A549 (cell line): ENCODE data around the gene IFNLR1. TPM values are rescaled to one million over a fixed set of nuclear protein-coding genes. Genes with fewer than 3 reads are reported as not detected.

Experiments used
- ATAC-seq, 2 experiments: fragments of 200-7000 bp in 1 of 2; fragments of >200 bp in 1 of 2; cut with Nextera tagmentation in 1 of 2; cut with Tn5 transposase in 1 of 2; 3 replicates each; pipeline versions ENCODE4 v1.8.0 to v1.9.1; 2018 to 2020; ENCODE audit warnings: mild to moderate bottlenecking in 1 of 2, moderate library complexity in 1 of 2
- CTCF ChIA-PET: fragments of 300-600 bp; sonication (Branson Sonifier 250); formaldehyde crosslinking; extraction: SDS; loops from one replicate; lab custom pipeline; 2021; ENCODE audit warnings: antibody characterized with exemption, inconsistent platforms; lab: Yijun Ruan, JAX
- POLR2A ChIA-PET: fragments of 350-600 bp; formaldehyde crosslinking; extraction: SDS; loops from one replicate; lab custom pipeline; 2021; ENCODE audit warnings: antibody characterized with exemption, inconsistent platforms; lab: Yijun Ruan, JAX
- DNase-seq, 2 experiments: peaks; one replicate each; pipeline versions ENCODE4 v3.0.0 to v3.0.0-alpha.2; 2011 to 2016; ENCODE audit warnings: low read depth in 1 of 2, low spot score in 1 of 2
- FAIRE-seq: peaks from 2 replicates; lab custom pipeline; 2011; peaks lifted over from hg19 to GRCh38; lab: Jason Lieb, UNC
- H3K27ac ChIP-seq, 2 experiments: fragments of >200 bp; sonication (Bioruptor Twin); formaldehyde crosslinking; 3 replicates each; pipeline ENCODE4 v1.5.1; 2016 to 2017
- H3K4me1 ChIP-seq: fragments of >200 bp; sonication (Bioruptor Twin); formaldehyde crosslinking; 3 replicates; pipeline ENCODE4 v1.6.1; 2016
- H3K4me2 ChIP-seq: fragments of >200 bp; sonication (Bioruptor Twin); formaldehyde crosslinking; 3 replicates; pipeline ENCODE4 v1.6.1; 2016
- H3K4me3 ChIP-seq: fragments of >200 bp; sonication (Bioruptor Twin); formaldehyde crosslinking; 3 replicates; pipeline ENCODE4 v1.5.1; 2016
- H3K9me3 ChIP-seq: fragments of >200 bp; sonication (Bioruptor Twin); formaldehyde crosslinking; 3 replicates; pipeline ENCODE4 v1.6.1; 2016
- BHLHE40 ChIP-seq: IDR thresholded peaks from 2 replicates; pipeline ENCODE4 v1.6.1; 2012; ENCODE audit warnings: low read depth, low read length, inconsistent platforms
- CBX2 ChIP-seq: fragments of 200-600 bp; sonication (generic); IDR thresholded peaks from 2 replicates; pipeline ENCODE4 v1.6.1; 2016; ENCODE audit warnings: low read depth, mild to moderate bottlenecking, borderline replicate concordance
- CHD4 ChIP-seq: fragments of 200-600 bp; sonication (generic); IDR thresholded peaks from 2 replicates; pipeline ENCODE4 v1.6.1; 2016; ENCODE audit warnings: antibody characterized with exemption, mild to moderate bottlenecking, borderline replicate concordance
- EHF ChIP-seq: fragments of 250-450 bp; sonication (Bioruptor Pico); IDR thresholded peaks from 2 replicates; pipeline ENCODE4 v1.5.0; 2020; ENCODE audit warnings: mild to moderate bottlenecking
- EP300 ChIP-seq, 2 experiments: fragments of >200 bp; sonication (Bioruptor Twin); formaldehyde crosslinking; IDR thresholded peaks; 2 replicates in 1 of 2; 3 replicates in 1 of 2; pipeline ENCODE4 v1.6.1; 2016 to 2017
- ESRRA ChIP-seq: fragments of 150-350 bp; IDR thresholded peaks from 2 replicates; pipeline ENCODE4 v1.6.1; 2014; ENCODE audit warnings: mild to moderate bottlenecking, low read length, borderline replicate concordance
- FOXS1 ChIP-seq: fragments of 250-450 bp; sonication (Bioruptor Pico); IDR thresholded peaks from 2 replicates; pipeline ENCODE4 v1.5.0; 2020; ENCODE audit warnings: mild to moderate bottlenecking, moderate library complexity
- HEYL ChIP-seq: fragments of 250-450 bp; sonication (Bioruptor Pico); IDR thresholded peaks from 2 replicates; pipeline ENCODE4 v1.8.0; 2021; ENCODE audit warnings: mild to moderate bottlenecking, moderate library complexity
- HOXA7 ChIP-seq: fragments of 250-450 bp; sonication (Bioruptor Pico); IDR thresholded peaks from 2 replicates; pipeline ENCODE4 v1.5.0; 2020; ENCODE audit warnings: mild to moderate bottlenecking, moderate library complexity
- HOXB13 ChIP-seq: fragments of 250-450 bp; sonication (Bioruptor Pico); IDR thresholded peaks from 2 replicates; pipeline ENCODE4 v1.5.0; 2020; ENCODE audit warnings: low read depth, mild to moderate bottlenecking, moderate library complexity
- JUN ChIP-seq, 2 experiments: fragments of >200 bp; sonication (Bioruptor Twin); formaldehyde crosslinking; IDR thresholded peaks; 2 replicates in 1 of 2; 3 replicates in 1 of 2; pipeline ENCODE4 v1.6.1; 2016 to 2017
- JUNB ChIP-seq: fragments of >200 bp; sonication (Bioruptor Twin); formaldehyde crosslinking; IDR thresholded peaks from 2 replicates; pipeline ENCODE4 v1.6.1; 2016
- KDM5A ChIP-seq: fragments of 200-600 bp; sonication (generic); IDR thresholded peaks from 2 replicates; pipeline ENCODE4 v1.6.1; 2016; ENCODE audit warnings: antibody characterized with exemption, mild to moderate bottlenecking
- MAFK ChIP-seq: fragments of 450-650 bp; IDR thresholded peaks from 2 replicates; pipeline ENCODE4 v1.6.1; 2014; ENCODE audit not compliant: partially characterized antibody
- NFE2L2 ChIP-seq: fragments of 150-350 bp; conservative IDR thresholded peaks from 2 replicates; pipeline ENCODE4 v1.6.1; 2014; ENCODE audit warnings: low read length
- NR3C1 ChIP-seq: fragments of >200 bp; sonication (Bioruptor Twin); formaldehyde crosslinking; IDR thresholded peaks from 3 replicates; pipeline ENCODE4 v1.6.1; 2017
- RAD21 ChIP-seq, 2 experiments: fragments of >200 bp in 1 of 2; sonication (Bioruptor Twin) in 1 of 2; formaldehyde crosslinking in 1 of 2; IDR thresholded peaks in 1 of 2; conservative IDR thresholded peaks in 1 of 2; 2 replicates in 1 of 2; 3 replicates in 1 of 2; pipeline ENCODE4 v1.6.1; 2012 to 2018; ENCODE audit warnings: inconsistent platforms in 1 of 2
- RCOR1 ChIP-seq: fragments of 150-350 bp; IDR thresholded peaks from 2 replicates; pipeline ENCODE4 v1.6.1; 2014; ENCODE audit warnings: antibody characterized with exemption, low read length, low read depth
- RNF2 ChIP-seq: fragments of 200-600 bp; sonication (generic); IDR thresholded peaks from 2 replicates; pipeline ENCODE4 v1.6.1; 2016; ENCODE audit warnings: low read depth, mild to moderate bottlenecking, antibody characterized with exemption, moderate library complexity, borderline replicate concordance
- TP53 ChIP-seq: fragments of 250-450 bp; sonication (Bioruptor Pico); IDR thresholded peaks from 2 replicates; pipeline ENCODE4 v1.5.0; 2021; ENCODE audit warnings: mild to moderate bottlenecking, moderate library complexity
- ZFP36 ChIP-seq: fragments of 450-650 bp; IDR thresholded peaks from 2 replicates; pipeline ENCODE4 v1.6.1; 2014; ENCODE audit warnings: borderline replicate concordance; ENCODE audit not compliant: partially characterized antibody
- WGBS: methylation state at CpG from one replicate; pipeline ENCODE4 v1.1.6; 2017; ENCODE audit errors: missing lambda C conversion rate; 5-methylcytosine and 5-hydroxymethylcytosine counted together
- polyA plus RNA-seq, 4 experiments: library from polyadenylated mRNA; depleted of rRNA in 3 of 4; stranded (reverse); fragments of >200 nt; fragmentation: RNase III in 1 of 4; extraction: RNeasy Plus Mini Kit Qiagen cat#74134 plus additional on column Dnase treatment in 1 of 4; gene quantifications; 2 replicates in 3 of 4; 3 replicates in 1 of 4; pipeline ENCODE4 v1.2.3, GENCODE V29; 2011 to 2017
- TF ChIP-seq, protein P1 (sequence below): fragments of 200-600 bp; sonication (generic); IDR thresholded peaks from 2 replicates; pipeline ENCODE4 v1.6.1; 2016; ENCODE audit warnings: antibody characterized with exemption, mild to moderate bottlenecking, moderate library complexity
- TF ChIP-seq, protein P2 (sequence below): fragments of 250-450 bp; sonication (Bioruptor Pico); IDR thresholded peaks from 2 replicates; pipeline ENCODE4 v1.5.0; 2021; ENCODE audit warnings: mild to moderate bottlenecking, moderate library complexity, borderline replicate concordance
- TF ChIP-seq, protein P3 (sequence below): fragments of >200 bp; sonication (Bioruptor Twin); formaldehyde crosslinking; IDR thresholded peaks from 3 replicates; pipeline ENCODE4 v1.6.1; 2016

Gene IFNLR1
- polyA plus RNA-seq, 2 of the 4 experiments (the other 2 are of a cell fraction), result 0.84 to 1.3 TPM

- ChIA-PET POLR2A (no interaction called here), CTCF (interaction anchor here (0.6 to 0.7 kb wide), 2 partner anchors 117 to 317 kb away, joined by 3 read pairs; no protein-coding TSS in a partner anchor)
- 61% methylated on average over 6 of the region's 6 CpGs for WGBS
- Histone ChIP-seq H3K9me3 (no peaks in the 10 kb centered on the region), H3K4me2 (no peak overlapping the region), H3K4me1 (no peaks in the 10 kb centered on the region), H3K4me3 (no peak overlapping the region), H3K27ac (no peak overlapping the region)
- FAIRE-seq (no peak), DNase-seq (no peak), ATAC-seq (no peak)
- TF ChIP-seq FOXS1 (CRISPR knock-in tag) (no peak), JUNB (no peak), RAD21 (conservative IDR thresholded peaks at IDR 0.05 in 1 of 2, IDR thresholded peaks at IDR 0.05 in 1 of 2) (no peak), HEYL (CRISPR knock-in tag) (no peak), TP53 (no peak), HOXA7 (CRISPR knock-in tag) (no peak), BHLHE40 (no peak), CBX2 (no peak), RNF2 (no peak), NFE2L2 (no peak), EHF (CRISPR knock-in tag) (no peak), EP300 (IDR thresholded peaks at IDR 0.05) (no peak), NR3C1 (no peak), JUN (IDR thresholded peaks at IDR 0.05) (no peak), CHD4 (no peak), HOXB13 (no peak), KDM5A (no peak), RCOR1 (no peak)
- TF ChIP-seq, protein P1, sequence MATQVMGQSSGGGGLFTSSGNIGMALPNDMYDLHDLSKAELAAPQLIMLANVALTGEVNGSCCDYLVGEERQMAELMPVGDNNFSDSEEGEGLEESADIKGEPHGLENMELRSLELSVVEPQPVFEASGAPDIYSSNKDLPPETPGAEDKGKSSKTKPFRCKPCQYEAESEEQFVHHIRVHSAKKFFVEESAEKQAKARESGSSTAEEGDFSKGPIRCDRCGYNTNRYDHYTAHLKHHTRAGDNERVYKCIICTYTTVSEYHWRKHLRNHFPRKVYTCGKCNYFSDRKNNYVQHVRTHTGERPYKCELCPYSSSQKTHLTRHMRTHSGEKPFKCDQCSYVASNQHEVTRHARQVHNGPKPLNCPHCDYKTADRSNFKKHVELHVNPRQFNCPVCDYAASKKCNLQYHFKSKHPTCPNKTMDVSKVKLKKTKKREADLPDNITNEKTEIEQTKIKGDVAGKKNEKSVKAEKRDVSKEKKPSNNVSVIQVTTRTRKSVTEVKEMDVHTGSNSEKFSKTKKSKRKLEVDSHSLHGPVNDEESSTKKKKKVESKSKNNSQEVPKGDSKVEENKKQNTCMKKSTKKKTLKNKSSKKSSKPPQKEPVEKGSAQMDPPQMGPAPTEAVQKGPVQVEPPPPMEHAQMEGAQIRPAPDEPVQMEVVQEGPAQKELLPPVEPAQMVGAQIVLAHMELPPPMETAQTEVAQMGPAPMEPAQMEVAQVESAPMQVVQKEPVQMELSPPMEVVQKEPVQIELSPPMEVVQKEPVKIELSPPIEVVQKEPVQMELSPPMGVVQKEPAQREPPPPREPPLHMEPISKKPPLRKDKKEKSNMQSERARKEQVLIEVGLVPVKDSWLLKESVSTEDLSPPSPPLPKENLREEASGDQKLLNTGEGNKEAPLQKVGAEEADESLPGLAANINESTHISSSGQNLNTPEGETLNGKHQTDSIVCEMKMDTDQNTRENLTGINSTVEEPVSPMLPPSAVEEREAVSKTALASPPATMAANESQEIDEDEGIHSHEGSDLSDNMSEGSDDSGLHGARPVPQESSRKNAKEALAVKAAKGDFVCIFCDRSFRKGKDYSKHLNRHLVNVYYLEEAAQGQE, result no peak
- TF ChIP-seq, protein P2, sequence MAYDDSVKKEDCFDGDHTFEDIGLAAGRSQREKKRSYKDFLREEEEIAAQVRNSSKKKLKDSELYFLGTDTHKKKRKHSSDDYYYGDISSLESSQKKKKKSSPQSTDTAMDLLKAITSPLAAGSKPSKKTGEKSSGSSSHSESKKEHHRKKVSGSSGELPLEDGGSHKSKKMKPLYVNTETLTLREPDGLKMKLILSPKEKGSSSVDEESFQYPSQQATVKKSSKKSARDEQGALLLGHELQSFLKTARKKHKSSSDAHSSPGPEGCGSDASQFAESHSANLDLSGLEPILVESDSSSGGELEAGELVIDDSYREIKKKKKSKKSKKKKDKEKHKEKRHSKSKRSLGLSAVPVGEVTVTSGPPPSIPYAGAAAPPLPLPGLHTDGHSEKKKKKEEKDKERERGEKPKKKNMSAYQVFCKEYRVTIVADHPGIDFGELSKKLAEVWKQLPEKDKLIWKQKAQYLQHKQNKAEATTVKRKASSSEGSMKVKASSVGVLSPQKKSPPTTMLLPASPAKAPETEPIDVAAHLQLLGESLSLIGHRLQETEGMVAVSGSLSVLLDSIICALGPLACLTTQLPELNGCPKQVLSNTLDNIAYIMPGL (CRISPR knock-in tag), result no peak
Observed at GRCh38 chr1:24175033-24175755, 11.9 kb downstream of the IFNLR1 start.

- H3K4me3 ChIP-seq, result no peak overlapping the region
- ChIA-PET CTCF (no interaction called here), POLR2A (no interaction called here)
- H3K4me2 ChIP-seq, result no peak overlapping the region
- ATAC-seq (no peak), FAIRE-seq (no peak), DNase-seq (no peak)
- H3K4me1 ChIP-seq, result no peaks in the 10 kb centered on the region
- whole genome bisulfite sequencing, result 63% methylated on average over 5 of the region's 5 CpGs
- no peak overlapping the region for H3K27ac ChIP-seq
- no peaks in the 10 kb centered on the region for H3K9me3 ChIP-seq
- TF ChIP-seq, protein P3, sequence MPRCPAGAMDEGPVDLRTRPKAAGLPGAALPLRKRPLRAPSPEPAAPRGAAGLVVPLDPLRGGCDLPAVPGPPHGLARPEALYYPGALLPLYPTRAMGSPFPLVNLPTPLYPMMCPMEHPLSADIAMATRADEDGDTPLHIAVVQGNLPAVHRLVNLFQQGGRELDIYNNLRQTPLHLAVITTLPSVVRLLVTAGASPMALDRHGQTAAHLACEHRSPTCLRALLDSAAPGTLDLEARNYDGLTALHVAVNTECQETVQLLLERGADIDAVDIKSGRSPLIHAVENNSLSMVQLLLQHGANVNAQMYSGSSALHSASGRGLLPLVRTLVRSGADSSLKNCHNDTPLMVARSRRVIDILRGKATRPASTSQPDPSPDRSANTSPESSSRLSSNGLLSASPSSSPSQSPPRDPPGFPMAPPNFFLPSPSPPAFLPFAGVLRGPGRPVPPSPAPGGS, result no peak
- TF ChIP-seq, protein P1, result no peak
- TF ChIP-seq MAFK (no peak), ZFP36 (no peak), ESRRA (no peak), CHD4 (no peak), BHLHE40 (no peak)
Observed at GRCh38 chr1:24173638-24174575, 13.2 kb downstream of the IFNLR1 start.
